ENCODE data around the gene RMDN3.
A peak's percentile ranks its signal among the peaks of the same experiment; 100 is the strongest.

RMDN3 gene

DNA sequence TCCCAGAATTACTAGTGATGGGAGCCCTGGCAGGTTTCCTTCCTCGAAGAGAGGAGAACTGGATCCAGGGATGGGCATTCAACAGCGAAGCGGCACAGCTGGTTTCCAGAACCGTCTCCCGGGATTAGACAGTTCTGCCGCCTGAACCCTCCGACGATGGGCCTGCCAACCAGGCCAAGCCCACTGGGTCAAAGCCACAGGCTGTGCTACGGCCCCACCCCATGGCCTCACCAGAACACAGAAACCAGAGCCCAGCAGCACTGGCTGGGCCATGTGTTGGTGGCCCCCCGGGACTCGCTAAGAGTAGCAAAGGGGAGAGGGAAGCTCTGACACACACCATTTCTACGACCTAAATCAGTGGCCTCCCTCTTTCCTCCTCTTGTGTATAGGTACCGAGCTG lies 17.0 kb upstream of the RMDN3 start:
- DNase-seq (ENCODE audit: low spot score) = no peak

DNA sequence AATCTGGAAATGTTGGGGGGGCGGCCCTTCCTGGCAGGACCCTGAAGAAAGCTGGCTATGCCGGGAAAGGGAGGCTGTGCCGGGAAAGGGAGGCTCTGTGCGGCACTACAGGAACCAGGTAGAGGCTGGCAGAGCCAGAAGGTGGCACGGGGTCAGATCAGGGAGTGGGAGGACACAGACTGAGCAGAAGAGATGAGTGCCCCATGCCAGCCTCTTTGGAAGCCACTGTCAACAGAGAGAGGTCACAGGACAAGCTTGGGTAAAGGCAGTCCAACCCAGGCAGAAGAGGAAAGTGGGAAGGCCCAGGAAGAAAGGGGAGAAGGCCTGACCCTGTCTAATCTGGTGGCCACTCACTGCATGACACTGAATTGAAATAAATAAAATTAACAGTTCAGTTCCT lies 16.2 kb upstream of the RMDN3 start:
- DNase-seq (ENCODE audit: low spot score) = no peak

DNA sequence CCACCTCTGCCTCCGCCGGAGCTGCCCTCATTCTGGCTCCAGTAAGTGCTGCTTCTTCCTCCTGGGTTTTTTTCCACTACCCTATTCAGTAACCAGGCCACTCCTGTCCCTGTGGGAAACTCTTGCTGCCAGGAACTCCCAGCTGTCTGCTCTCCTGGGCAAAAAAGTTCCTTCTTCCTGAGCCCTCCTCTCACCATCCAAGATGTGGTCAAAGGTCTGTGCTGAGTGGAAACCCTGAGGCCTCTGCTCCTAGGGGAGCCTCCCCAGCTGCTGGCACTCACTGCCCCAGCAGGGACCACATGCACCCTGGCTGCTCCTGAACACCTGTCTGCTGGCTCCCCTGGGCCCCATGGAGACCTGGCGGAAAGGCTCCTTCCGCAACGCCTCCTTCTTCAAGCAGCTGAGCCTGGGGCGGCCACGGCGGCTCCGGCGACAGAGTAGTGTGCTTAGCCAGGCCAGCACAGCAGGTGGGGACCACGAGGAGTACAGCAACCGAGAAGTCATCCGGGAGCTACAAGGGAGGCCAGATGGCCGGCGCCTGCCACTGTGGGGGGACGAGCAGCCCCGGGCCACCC lies 15.2 kb upstream of the RMDN3 start:
- no peak for DNase-seq (ENCODE audit: low spot score)

DNA sequence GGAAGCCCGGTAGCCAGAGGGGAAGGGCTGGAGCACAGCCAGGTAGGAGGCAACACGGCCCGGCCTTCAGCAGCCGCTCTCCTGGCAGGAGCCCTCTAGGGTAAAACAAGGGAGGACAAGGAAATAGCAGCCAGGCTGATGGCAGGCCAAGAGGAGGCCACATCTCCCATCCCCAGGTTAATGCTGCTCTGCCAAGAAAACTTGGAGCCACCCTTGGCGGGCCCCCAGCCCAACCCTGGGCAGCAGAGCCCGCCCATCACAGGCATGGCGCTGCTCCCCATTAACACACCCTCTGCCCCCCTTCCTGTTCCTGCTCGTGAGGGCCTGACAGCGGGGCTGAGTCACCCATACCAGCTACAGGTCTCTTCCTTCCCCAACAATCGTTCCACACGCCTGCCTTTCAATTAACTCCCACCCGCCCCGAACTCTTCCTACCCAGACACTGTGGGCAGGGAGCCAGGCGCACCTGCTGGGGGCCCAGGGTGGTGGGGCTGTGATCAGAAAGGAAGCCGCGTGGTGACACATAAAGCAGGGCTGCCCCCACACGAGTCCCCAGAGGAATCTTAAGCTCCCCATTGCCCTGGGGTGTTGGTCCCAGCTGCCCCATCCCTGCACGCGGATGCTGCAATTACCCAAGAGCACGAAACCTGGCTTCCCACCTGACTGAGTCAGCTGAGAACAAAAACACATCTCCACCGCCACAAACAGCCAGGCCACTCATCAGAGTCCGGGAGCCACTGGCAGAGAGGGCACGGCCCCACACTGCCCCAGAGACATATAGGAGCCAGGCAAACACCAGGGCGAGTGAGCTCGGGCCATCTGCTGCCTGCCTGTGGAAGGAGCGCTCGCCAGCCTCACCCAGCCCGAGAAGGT lies 14.5 kb upstream of the RMDN3 start, which contains the start of gene C15orf62:
TSS of gene C15orf62 (plus strand) at position 707 of the 873 bp plus-strand sequence. CDS start 516 bp downstream, outside the sequence.
- no peak for DNase-seq (ENCODE audit: low spot score)

DNA sequence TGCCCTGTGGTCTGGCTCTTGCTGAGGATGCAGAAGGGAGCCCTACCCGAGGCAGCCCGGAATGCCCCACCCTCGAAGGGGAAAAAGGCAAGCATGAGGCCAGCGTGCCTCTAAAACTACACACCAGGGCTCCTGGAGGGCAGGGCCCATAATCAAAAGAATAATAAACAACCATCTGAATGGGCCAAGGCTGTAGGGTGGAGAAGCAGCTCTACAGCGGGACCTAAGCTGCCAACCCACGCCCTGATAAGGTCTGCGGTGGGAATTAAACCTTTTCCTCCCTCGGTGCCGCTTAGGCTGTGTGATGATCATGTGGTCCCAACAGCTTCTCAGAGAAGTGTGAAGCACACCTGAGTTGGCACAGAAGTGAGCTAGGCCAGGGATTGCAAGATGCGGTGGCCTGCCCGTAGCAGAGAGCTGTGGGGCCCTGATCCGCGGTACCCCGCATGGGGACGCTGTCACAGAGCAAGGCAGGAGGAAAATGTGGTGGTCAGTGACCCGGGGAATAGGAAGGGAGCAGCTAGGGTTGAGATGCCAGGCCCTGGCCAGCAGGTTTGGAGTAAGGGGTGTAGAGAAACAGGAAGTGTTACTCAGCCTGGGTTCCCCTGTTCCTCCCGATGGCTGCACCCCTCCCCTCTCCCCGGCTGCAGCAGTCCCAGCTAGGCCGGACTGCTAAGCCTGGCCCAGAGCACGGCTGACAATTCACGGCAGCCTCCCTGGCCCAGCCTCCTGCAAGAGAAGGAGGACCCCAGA lies 13.6 kb upstream of the RMDN3 start:
- DNase-seq (ENCODE audit: low spot score) = no peak

DNA sequence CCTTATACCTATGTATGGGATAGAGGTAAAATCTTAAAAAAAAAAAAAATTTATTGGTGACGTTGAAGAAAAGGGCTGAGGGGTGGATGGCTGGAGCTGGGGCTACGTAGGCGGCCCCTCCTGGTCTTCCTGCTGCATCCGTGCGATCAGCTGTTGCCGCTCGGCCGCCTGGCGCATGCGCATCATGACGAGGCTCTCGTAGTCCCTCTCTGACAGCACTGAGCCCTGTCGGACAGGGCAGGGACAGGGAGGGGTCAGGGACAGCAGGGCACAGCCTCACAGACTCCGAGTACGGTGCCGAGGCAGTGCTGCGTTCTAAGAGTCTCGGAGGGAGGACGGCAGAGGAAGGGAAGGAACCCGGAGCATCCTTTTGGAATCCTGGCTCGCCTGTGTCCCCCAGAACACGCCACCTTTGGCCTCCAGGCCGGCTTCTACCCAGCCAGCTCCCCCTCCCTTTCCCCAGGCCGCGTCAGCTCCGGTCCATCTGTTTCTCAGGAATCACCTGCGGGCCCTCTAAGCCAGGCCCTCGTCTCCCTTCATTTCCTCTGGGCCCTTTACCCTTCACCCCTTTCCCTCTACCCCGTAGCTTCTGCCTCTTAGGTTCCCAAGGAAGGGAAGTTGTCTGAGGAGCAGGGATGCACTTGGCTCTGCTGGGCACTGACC lies 12.9 kb upstream of the RMDN3 start:
- DNase-seq (ENCODE audit: low spot score) = no peak

DNA sequence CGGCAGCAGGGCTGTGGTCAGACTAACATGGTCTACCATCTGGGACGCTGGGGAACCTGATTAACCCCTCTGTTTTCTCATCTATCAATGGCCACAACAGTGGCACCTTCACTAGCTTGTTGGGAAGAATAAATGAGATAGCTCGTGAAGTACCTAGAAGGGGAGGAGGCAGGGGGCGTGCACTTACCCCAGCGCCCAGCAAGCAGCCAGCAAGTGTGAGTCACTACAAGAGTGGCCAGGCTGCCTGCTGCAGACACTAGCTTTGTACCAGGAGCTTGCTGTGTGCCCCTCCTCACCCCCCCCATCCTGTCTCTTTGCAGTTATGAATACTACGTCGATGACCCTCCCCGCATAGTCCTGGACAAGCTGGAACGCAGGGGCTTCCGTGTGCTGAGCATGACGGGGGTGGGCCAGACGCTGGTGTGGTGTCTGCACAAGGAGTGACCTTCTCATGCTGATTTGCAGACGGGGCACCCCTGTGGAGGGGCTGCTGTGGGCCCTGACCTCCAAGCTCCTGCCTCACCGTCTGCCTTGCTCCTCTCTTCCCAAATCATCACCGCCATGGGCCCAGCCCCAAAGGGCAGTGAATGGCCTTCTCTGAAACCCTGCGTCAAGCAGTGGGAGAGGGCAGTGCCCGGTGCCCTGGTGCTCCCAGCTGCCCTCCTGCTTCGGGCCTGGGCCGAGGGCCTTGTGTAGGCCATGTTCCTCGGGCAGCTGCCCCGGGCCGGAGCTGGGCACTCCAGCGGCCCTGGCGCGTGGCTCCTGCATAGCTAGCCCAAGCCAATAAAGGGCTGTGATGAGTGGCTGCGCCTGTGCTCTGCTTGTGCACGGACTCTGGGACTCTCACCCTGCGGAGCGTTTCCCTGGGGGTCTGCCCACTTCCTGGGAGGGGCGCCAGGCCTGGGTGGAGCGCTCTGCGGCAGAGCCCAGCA lies 12.1 kb upstream of the RMDN3 start:
- no peak for DNase-seq (ENCODE audit: low spot score)

DNA sequence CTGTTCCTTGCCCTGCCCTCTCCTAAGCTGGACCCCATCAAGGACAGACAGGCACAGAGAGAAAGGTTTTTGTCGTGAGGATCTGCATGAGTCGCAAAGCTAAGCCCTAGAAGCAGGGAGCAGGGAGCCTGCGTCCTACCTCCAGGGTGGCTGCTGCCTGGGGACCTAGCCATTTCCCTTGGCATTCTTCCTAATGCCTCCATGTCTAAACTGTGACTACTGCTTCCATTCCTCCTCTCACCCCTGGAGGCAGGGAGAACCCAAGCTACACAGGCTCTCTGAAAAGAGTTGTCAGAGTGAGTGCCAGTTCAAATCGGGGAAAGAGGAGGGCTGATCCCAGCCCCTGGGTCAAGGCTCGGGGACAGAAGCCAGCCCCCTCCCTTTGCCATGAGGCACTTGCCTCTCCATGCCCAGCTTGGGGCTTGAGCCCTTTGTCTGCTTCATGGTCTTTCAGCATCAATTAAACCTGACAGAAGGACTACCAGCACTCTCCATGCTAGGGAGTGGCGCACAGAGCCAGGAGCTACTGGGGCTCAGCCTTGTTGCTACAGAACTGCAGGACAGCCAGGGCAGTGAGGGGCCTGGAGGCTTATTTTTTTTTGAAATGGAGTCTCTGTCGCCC lies 11.3 kb upstream of the RMDN3 start:
- DNase-seq (ENCODE audit: low spot score) = no peak

DNA sequence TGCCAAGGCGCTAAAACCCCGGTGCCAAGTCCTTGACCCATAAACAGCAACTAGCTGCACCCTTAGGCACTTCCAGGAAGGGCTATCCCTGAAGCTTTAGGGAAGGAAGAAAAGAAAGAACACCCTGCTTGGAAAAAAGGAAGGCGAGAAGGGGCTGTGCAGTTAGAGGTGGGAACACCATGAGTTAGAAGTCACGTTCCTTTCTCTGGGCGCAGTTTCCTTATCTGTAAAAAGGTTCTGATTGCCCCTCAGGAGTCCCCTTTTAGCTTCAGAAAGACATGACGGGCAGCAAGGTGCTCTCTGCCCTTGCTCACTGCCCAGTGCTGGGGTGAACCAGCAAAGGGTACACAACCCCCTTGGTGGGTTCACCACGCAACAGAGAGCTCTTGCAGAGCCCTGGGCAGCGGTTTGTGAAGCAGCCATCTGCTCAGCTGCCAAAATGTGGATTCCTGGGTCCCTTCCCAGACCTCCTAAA lies 9.6 kb upstream of the RMDN3 start:
- no peak for DNase-seq (ENCODE audit: low spot score)

DNA sequence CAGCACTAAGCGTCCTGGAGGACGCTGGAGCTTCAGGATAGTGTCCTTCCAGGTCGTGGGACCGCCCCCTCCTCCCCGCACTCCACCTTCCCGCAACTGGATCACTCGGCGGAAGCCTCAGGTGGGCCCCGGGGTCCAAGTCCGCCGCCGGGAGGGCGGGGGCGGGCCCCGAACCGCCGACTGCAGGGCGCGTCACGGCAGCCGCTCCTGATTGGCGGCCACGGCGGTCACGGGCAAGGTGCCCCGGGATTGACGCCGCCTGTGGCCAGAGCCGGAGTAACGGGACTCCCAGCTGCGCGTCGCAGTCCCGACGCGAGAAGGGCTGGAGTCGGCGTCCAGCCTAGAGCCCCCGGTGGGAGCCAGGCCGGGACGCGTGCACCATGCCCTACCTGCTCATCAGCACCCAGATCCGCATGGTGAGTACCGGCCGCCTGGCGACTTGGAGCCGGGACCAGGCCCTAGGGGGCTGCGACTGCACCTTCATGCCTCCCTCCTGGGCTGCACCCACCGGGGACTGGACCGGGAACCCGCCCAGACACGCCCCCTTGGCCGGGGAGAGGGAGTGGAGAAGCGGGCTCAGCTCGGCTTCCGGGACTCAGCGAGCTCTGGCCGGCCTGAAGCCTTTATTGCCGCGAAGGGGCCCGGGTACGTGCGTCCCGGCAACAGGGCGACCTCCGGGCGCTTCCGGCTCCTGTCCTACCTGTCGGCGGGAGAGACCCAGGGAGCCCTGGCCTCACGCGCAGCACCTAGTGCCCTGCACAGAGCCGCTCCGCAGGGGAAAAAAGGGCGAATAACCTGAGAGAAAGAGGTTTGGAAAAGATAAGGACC lies 9.0 kb upstream of the RMDN3 start, which contains the start of gene GCHFR:
TSS of gene GCHFR (plus strand) at position 268 of the 828 bp plus-strand sequence. CDS start at position 381, 113 bp downstream.
- peak; percentile 75 for DNase-seq (ENCODE audit: low spot score)

DNA sequence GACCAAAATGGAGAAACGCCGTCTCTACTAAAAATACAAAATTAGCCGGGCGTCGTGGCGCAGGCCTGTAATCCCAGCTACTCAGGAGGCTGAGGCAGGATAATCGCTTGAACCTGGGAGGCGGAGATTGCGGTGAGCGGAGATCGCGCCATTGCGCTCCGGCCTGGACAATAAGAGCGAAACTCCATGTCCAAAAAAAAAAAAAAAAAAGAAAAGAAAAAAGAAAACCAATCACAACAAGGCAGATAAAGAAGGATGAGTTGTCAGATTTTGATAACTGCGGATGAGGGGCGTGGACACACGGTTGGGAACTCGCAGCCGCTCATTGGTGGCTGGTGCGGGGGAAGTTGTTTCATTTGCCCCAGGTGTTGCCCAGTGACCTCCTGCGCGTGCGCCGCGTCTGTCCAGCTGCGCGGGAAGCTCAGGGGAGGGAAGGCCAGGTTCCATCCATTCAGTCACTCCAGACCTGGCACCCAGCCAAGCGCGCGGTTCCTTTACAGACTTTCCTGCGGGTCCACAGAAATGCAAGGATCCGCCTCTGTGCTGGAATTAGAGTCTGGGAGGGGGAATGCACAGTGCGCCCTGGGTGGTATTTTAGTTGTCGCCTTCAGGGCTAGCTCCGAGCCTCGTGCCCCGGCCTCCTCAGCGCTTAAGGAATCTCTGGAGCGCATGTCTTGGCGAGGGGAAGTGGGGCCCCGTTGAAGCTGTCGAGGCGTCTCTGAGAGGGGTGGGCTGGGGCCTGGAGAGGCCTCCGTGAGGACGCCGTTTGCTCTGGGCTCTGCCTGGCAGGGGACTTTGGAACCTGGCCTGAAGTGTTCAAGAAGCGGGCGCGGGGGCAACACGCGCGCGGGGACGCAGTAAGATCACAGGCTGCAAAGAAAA lies 8.1 kb upstream of the RMDN3 start:
- peak; percentile 64 for DNase-seq (ENCODE audit: low spot score)

DNA sequence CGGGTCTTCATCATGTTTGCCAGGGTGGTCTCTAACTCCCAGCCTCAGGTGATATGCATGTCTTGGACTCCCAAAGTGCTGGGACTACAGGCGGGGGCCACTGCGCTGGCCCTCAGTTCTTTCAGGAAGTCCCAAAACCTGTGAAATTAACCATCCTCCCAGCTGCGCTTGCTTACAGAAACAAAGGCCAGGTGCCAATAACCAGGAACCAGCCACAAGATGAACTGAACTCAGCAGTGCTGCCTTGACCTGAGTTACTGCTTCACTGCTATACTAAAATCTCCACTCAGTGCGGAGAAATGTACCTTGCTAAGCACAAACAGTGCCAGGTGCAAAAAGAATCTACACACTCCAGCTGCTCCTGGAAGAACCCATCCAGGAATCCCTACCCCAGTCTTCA lies 4.9 kb upstream of the RMDN3 start:
- no peak for DNase-seq (ENCODE audit: low spot score)

DNA sequence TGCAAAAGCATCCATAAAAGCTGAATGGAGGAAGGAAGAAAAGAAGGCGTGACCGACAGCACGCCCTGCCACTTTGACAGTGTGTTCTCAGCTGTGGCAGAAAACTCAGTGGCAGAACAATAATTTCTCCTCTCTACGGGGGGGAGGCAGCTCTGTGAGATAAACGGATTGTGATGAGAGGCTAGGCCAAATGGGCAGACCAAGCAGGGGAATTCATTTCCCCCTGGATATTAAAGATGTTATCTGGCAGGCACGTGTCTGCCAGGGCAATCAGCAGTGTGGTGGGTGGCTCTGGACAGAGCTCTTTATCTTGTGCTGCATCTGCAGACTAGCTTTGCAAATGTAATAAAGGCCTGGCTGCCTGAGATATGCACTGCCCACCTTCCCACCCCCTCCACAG lies 1.9 kb upstream of the RMDN3 start:
- no peak for DNase-seq (ENCODE audit: low spot score)

DNA sequence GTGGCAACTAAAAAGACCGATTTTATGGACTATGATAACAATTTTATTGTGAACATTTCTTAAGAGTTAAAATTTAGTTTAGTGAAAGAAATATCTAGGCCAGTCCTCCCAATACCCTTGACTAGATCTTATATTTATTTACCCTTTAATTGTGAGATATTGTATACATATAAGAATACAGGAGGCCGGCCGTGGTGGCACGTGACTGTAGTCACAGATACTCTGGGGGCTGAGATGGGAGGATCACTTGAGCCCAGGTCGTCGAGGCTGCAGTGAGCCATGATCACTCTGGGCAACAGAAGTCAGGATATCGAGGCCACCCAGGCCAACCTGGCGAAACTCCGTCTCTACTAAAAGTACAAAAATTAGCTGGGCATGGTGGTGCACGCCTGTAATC lies 756 bp upstream of the RMDN3 start:
- no peak for DNase-seq (ENCODE audit: low spot score)

DNA sequence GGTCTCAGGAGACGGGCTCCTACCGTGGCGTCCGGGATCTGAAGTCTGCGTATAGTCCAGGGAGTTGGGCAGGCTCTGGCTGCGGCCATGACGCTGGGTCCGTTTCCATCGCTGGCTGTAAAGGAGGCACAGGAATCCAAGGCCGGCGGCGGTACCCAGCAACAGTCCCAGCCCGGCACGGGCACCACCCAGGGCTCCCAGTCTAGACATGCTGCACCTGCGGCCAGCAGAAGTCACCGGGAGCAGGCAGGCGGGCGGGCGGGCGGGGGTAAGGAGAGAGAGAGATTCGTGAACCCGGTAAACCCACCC lies 526 bp downstream of the RMDN3 start:
- DNase-seq (ENCODE audit: low spot score) = peak; percentile 60

DNA sequence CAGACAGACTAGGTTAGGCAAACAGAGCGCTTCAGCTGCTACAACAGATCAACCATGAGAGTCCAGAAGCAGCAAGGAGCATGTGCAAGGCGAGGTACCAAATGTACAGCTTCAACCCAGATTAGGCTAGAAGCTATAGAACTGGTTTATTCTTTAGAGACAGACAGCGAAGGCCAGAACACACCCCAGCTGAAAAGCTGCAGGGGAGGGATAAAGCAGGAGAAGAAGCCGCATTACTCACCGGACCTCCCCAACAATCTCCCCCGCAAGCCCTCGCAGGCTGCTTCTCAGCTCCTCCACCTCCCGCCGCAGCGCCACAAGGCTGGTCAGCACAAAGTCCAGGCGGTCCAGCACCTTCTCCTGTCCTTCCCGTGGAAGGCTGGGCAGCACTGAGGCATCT lies 3.3 kb downstream of the RMDN3 start:
- no peak for DNase-seq (ENCODE audit: low spot score)

DNA sequence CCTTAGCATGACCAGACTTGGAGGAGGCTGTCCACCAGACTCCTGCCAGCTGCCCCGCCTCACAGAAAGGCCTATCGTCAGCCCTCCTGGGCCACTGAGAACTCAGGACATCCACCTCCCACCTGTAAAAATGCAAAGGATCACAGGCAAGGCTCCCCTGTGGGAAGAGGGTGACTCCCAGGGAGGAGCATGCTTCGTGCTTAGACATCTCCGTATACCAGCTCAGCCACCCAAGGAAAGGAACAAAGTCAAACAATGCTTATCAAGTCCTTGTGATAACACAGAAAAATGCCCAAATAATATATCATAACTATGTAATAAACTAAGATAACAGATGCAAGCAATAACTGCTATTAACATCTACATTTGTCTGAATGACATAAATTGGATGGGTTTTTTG lies 4.2 kb downstream of the RMDN3 start:
- DNase-seq (ENCODE audit: low spot score) = no peak

DNA sequence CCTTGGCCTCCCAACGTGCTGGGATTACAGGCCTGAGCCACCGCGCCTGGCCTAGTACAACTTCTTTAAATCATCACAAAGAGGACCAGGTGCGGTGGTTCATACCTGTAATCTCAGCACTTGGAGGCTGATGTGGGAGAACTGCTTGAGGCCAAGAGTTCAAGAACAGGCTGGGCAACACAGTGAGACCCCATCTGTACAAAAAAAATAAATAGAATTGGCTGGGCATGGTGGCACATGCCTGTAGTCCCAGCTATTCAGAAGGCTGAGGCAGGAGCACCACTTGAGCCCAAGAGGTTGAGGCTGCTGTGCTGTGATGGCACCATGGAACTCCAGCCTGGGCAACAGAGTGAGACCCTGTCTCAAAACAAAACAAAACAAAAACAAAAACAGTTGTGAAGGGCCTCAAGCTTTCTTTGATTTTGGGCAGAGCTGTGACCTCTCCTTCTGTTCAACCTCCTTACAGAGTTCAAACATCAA lies 5.9 kb downstream of the RMDN3 start:
- DNase-seq (ENCODE audit: low spot score) = no peak
